Lung (tissue), 12 donors: ENCODE data around the gene NDUFAF8. TPM values are rescaled to one million over a fixed set of nuclear protein-coding genes. Genes with fewer than 3 reads are reported as not detected.

Source experiments
- ATAC-seq: fragments of 200-7000 bp; cut with Tn5 transposase; one replicate; pipeline ENCODE4 v1.9.1; 2020; ENCODE audit warnings: moderate number of reproducible peaks; ENCODE audit not compliant: insufficient read depth, low FRiP score
- DNase-seq, 3 donors: peaks; one replicate each; pipeline ENCODE4 v3.0.0-alpha.2; 2013 to 2017
- H3K27ac ChIP-seq, 2 donors: one replicate each; pipeline ENCODE4 v1.5.1; 2013; ENCODE audit warnings: mild to moderate bottlenecking in 2 of 2, moderate library complexity in 2 of 2, control low read depth in 1 of 2, inconsistent platforms in 1 of 2, low read depth in 1 of 2, low read length in 1 of 2
- H3K27me3 ChIP-seq, 3 donors: one replicate each; pipeline ENCODE4 v1.5.1; 2013; ENCODE audit warnings: low read length in 2 of 3; ENCODE audit not compliant: control insufficient read depth in 3 of 3, insufficient read depth in 3 of 3
- H3K36me3 ChIP-seq, 4 donors: one replicate each; pipeline ENCODE4 v1.5.1; 2013; ENCODE audit warnings: low read length in 4 of 4, mild to moderate bottlenecking in 1 of 4, moderate library complexity in 1 of 4; ENCODE audit not compliant: control insufficient read depth in 4 of 4, insufficient read depth in 4 of 4
- H3K4me1 ChIP-seq, 5 donors: one replicate each; pipeline ENCODE4 v1.5.1; 2013; ENCODE audit warnings: low read length in 5 of 5, mild to moderate bottlenecking in 2 of 5, moderate library complexity in 1 of 5; ENCODE audit not compliant: control insufficient read depth in 5 of 5, insufficient read depth in 5 of 5
- H3K4me3 ChIP-seq: one replicate; pipeline ENCODE4 v1.5.1; 2013; ENCODE audit warnings: mild to moderate bottlenecking, control low read depth, moderate library complexity
- H3K9ac ChIP-seq, 2 donors: one replicate each; pipeline ENCODE4 v1.5.1; 2013; ENCODE audit warnings: low read length in 2 of 2, control low read depth in 1 of 2; ENCODE audit not compliant: insufficient read depth in 1 of 2
- H3K9me3 ChIP-seq, 4 donors: one replicate each; pipeline ENCODE4 v1.5.1; 2013; ENCODE audit warnings: low read length in 3 of 4, mild to moderate bottlenecking in 1 of 4, moderate library complexity in 1 of 4; ENCODE audit not compliant: control insufficient read depth in 4 of 4, insufficient read depth in 3 of 4
- WGBS, 2 donors: extraction: QIAGEN DNeasy Blood & Tissue Kit; methylation state at CpG; one replicate each; pipeline ENCODE4 v1.1.7; 2013; 5-methylcytosine and 5-hydroxymethylcytosine counted together
- polyA plus RNA-seq, 2 donors: library from polyadenylated mRNA; stranded (reverse); fragments of 200-250 nt; gene quantifications; one replicate each; pipeline ENCODE4 v1.2.1, GENCODE V29; 2013
- total RNA-seq, 2 donors: library from RNA; depleted of rRNA in 1 of 2; stranded (reverse); fragments of >200 nt in 1 of 2; gene quantifications; one replicate each; pipeline ENCODE4 v1.2.1, GENCODE V29; 2014 to 2021
- TF ChIP-seq, protein P1 (sequence below): IDR thresholded peaks from 2 replicates; pipeline ENCODE4 v1.5.1; 2012; ENCODE audit warnings: mild to moderate bottlenecking; ENCODE audit errors: control extremely low read depth, extremely low read depth
- donor health status: control.
- donor health status: control.
- donor health status: Bipolar disorder and iron deficiency.
- donor health status: healthy.
- donor health status: DM: yes; HTN: yes; CAD: no.

The NDUFAF8 gene
- total and polyA plus RNA-seq, 4 donors = 12.7 to 51.1 (median 29.9) TPM

GRCh38 chr17:81253358-81254131 lies 14.4 kb downstream of the NDUFAF8 start:
- TF ChIP-seq, protein P1, sequence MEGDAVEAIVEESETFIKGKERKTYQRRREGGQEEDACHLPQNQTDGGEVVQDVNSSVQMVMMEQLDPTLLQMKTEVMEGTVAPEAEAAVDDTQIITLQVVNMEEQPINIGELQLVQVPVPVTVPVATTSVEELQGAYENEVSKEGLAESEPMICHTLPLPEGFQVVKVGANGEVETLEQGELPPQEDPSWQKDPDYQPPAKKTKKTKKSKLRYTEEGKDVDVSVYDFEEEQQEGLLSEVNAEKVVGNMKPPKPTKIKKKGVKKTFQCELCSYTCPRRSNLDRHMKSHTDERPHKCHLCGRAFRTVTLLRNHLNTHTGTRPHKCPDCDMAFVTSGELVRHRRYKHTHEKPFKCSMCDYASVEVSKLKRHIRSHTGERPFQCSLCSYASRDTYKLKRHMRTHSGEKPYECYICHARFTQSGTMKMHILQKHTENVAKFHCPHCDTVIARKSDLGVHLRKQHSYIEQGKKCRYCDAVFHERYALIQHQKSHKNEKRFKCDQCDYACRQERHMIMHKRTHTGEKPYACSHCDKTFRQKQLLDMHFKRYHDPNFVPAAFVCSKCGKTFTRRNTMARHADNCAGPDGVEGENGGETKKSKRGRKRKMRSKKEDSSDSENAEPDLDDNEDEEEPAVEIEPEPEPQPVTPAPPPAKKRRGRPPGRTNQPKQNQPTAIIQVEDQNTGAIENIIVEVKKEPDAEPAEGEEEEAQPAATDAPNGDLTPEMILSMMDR = peak; percentile 74
- no peak for ATAC-seq
- 60 to 68% methylated on average over 19 of the region's 19 CpGs for WGBS, 2 donors
- Histone ChIP-seq H3K27me3 (no peaks in the 10 kb centered on the region), H3K4me3 (no peak overlapping the region), H3K9me3 (no peaks in the 10 kb centered on the region), H3K9ac (no peak overlapping the region), H3K4me1 (peaks cover 0 to 44% (median 4%) of the 10 kb centered on the region in 5 donors), H3K36me3 (peaks cover 0 to 46% (median 3%) of the 10 kb centered on the region in 4 donors), H3K27ac (no peak overlapping the region)
- peak; percentile 53 to 58 (median 58) for DNase-seq

- Histone ChIP-seq H3K9me3 (no peaks in the 10 kb centered on the region), H3K4me3 (no peak overlapping the region), H3K9ac (peak overlapping the region in 1 of 2 donors; percentile 25), H3K27me3 (no peaks in the 10 kb centered on the region), H3K4me1 (peaks cover 0 to 44% (median 4%) of the 10 kb centered on the region in 5 donors), H3K36me3 (peaks cover 0 to 52% (median 0%) of the 10 kb centered on the region in 4 donors), H3K27ac (peak overlapping the region in 1 of 2 donors; percentile 71)
- WGBS, 2 donors = 24 to 28% methylated on average over 35 of the region's 35 CpGs
- ATAC-seq (peak; percentile 90), DNase-seq (peak; percentile 86 to 91 (median 86))
- TF ChIP-seq, protein P1 = no peak
These were observed 16.0 kb downstream of the NDUFAF8 start for GRCh38 chr17:81254955-81255717.

GRCh38 chr17:81256616-81257015 lies 17.5 kb downstream of the NDUFAF8 start:
- TF ChIP-seq, protein P1 = no peak
- Histone ChIP-seq H3K4me1 (peaks cover 0 to 36% (median 4%) of the 10 kb centered on the region in 5 donors), H3K27me3 (no peaks in the 10 kb centered on the region), H3K36me3 (peaks cover 0 to 55% (median 0%) of the 10 kb centered on the region in 4 donors), H3K4me3 (no peak overlapping the region), H3K27ac (no peak overlapping the region), H3K9ac (no peak overlapping the region), H3K9me3 (no peaks in the 10 kb centered on the region)
- DNase-seq (no peak), ATAC-seq (no peak)
- WGBS, 2 donors = 90 to 92% methylated on average over 12 of the region's 12 CpGs
